MM.1S (cell line): ENCODE data around the gene USP10.

ENCODE experiments used
- DNase-seq: peaks from one replicate; pipeline ENCODE4 v3.0.0-alpha.2; 2015
- H2AFZ ChIP-seq: fragments of 300-600 bp; sonication (generic); 2 replicates; pipeline ENCODE4 v1.6.0; 2016; ENCODE audit warnings: antibody characterized with exemption, low read length
- H3F3A ChIP-seq: fragments of 300-600 bp; sonication (generic); 2 replicates; pipeline ENCODE4 v1.6.1; 2016; ENCODE audit warnings: mild to moderate bottlenecking, antibody characterized with exemption, low read length, moderate library complexity, mixed read lengths; ENCODE audit not compliant: insufficient read depth
- H3K27ac ChIP-seq: fragments of 300-600 bp; sonication (generic); 2 replicates; pipeline ENCODE4 v1.5.1; 2016; ENCODE audit warnings: mild to moderate bottlenecking, low read length
- H3K27me3 ChIP-seq: fragments of 300-600 bp; sonication (generic); replicated peaks from 2 replicates; pipeline ENCODE4 v1.6.0; 2016; ENCODE audit warnings: low read length; ENCODE audit not compliant: insufficient read depth
- H3K36me3 ChIP-seq: fragments of 300-600 bp; sonication (generic); replicated peaks from 2 replicates; pipeline ENCODE4 v1.6.1; 2016; ENCODE audit warnings: mild to moderate bottlenecking, low read length, mixed read lengths; ENCODE audit not compliant: insufficient read depth
- H3K4me1 ChIP-seq: fragments of 300-600 bp; sonication (generic); 2 replicates; pipeline ENCODE4 v1.6.1; 2016; ENCODE audit warnings: low read length, mixed read lengths
- H3K4me2 ChIP-seq: fragments of 300-600 bp; sonication (generic); 2 replicates; pipeline ENCODE4 v1.6.0; 2016; ENCODE audit warnings: low read depth, low read length
- H3K4me3 ChIP-seq: fragments of 300-600 bp; sonication (generic); 2 replicates; pipeline ENCODE4 v1.5.1; 2016; ENCODE audit warnings: low read length, mixed read lengths
- H3K79me2 ChIP-seq: fragments of 300-600 bp; sonication (generic); 2 replicates; pipeline ENCODE4 v1.6.1; 2016; ENCODE audit warnings: mixed run types, low read length, mixed read lengths
- H3K9ac ChIP-seq: fragments of 300-600 bp; sonication (generic); 2 replicates; pipeline ENCODE4 v1.6.1; 2016; ENCODE audit warnings: low read length, mixed read lengths
- H3K9me2 ChIP-seq: fragments of 300-600 bp; sonication (generic); replicated peaks from 2 replicates; pipeline ENCODE4 v1.6.1; 2016; ENCODE audit warnings: mild to moderate bottlenecking, low read length, mixed read lengths; ENCODE audit not compliant: insufficient read depth
- H3K9me3 ChIP-seq: fragments of 300-600 bp; sonication (generic); replicated peaks from 2 replicates; pipeline ENCODE4 v1.6.1; 2016; ENCODE audit warnings: mild to moderate bottlenecking, low read length, mixed read lengths; ENCODE audit not compliant: insufficient read depth
- H4K20me1 ChIP-seq: fragments of 300-600 bp; sonication (generic); 2 replicates; pipeline ENCODE4 v1.6.1; 2016; ENCODE audit warnings: mild to moderate bottlenecking, low read length, moderate library complexity, mixed read lengths; ENCODE audit not compliant: insufficient read depth
- CTCF ChIP-seq: fragments of 300-600 bp; sonication (generic); IDR thresholded peaks from 2 replicates; pipeline ENCODE4 v1.5.1; 2016; ENCODE audit warnings: antibody characterized with exemption, low read length, mixed read lengths
- EZH2 ChIP-seq: fragments of 300-600 bp; sonication (generic); optimal IDR thresholded peaks from 2 replicates; pipeline ENCODE3; 2017; ENCODE audit warnings: low read depth, mild to moderate bottlenecking, antibody characterized with exemption, low read length, mixed read lengths
- EZH2phosphoT487 ChIP-seq: fragments of 300-600 bp; sonication (generic); IDR thresholded peaks from 2 replicates; pipeline ENCODE4 v1.6.1; 2018; ENCODE audit warnings: antibody characterized with exemption, low read length

USP10 gene

GRCh38 chr16:84714028-84714427, 14.2 kb downstream of the USP10 start:
- Histone ChIP-seq H3K4me3 (no peak overlapping the region), H3F3A (no peaks in the 10 kb centered on the region), H3K4me1 (no peaks in the 10 kb centered on the region), H3K4me2 (no peak overlapping the region), H4K20me1 (peaks cover 9% of the 10 kb centered on the region; the same call in 1 of the 2 replicates), H2AFZ (no peak overlapping the region), H3K27me3 (no peaks in the 10 kb centered on the region), H3K79me2 (peaks cover 94% of the 10 kb centered on the region), H3K27ac (no peak overlapping the region), H3K9ac (no peak overlapping the region), H3K9me2 (no peaks in the 10 kb centered on the region), H3K9me3 (no peaks in the 10 kb centered on the region), H3K36me3 (no peaks in the 10 kb centered on the region)
- no peak for DNase-seq
- TF ChIP-seq EZH2 (no peak), CTCF (no peak), EZH2phosphoT487 (no peak)

- Histone ChIP-seq H3K9me2 (no peaks in the 10 kb centered on the region), H3K4me2 (no peak overlapping the region), H3K27me3 (no peaks in the 10 kb centered on the region), H2AFZ (no peak overlapping the region), H4K20me1 (peaks cover 9% of the 10 kb centered on the region; the same call in 1 of the 2 replicates), H3K9me3 (no peaks in the 10 kb centered on the region), H3K4me3 (no peak overlapping the region), H3K79me2 (peaks cover 93% of the 10 kb centered on the region), H3F3A (no peaks in the 10 kb centered on the region), H3K4me1 (no peaks in the 10 kb centered on the region), H3K27ac (no peak overlapping the region), H3K36me3 (no peaks in the 10 kb centered on the region), H3K9ac (no peak overlapping the region)
- TF ChIP-seq EZH2phosphoT487 (no peak), EZH2 (no peak), CTCF (no peak)
- no peak for DNase-seq
Measured at GRCh38 chr16:84715424-84715823, 15.6 kb downstream of the USP10 start.

- H3K4me1 ChIP-seq: no peaks in the 10 kb centered on the region
- H3K36me3 ChIP-seq: no peaks in the 10 kb centered on the region
- no peaks in the 10 kb centered on the region for H3K9me2 ChIP-seq
- H3K4me3 ChIP-seq: no peak overlapping the region
- no peak overlapping the region for H3K9ac ChIP-seq
- peaks cover 9% of the 10 kb centered on the region; the same call in 1 of the 2 replicates for H4K20me1 ChIP-seq
- H3K79me2 ChIP-seq: peaks cover 89% of the 10 kb centered on the region
- no peaks in the 10 kb centered on the region for H3K27me3 ChIP-seq
- DNase-seq: no peak
- TF ChIP-seq CTCF (no peak), EZH2 (no peak), EZH2phosphoT487 (no peak)
- no peaks in the 10 kb centered on the region for H3K9me3 ChIP-seq
- no peaks in the 10 kb centered on the region for H3F3A ChIP-seq
- H2AFZ ChIP-seq: no peak overlapping the region
- H3K27ac ChIP-seq: no peak overlapping the region
- no peak overlapping the region for H3K4me2 ChIP-seq
Measured at GRCh38 chr16:84715854-84716253, 16.1 kb downstream of the USP10 start.
